WTC11 (cell line): ENCODE measurements around the gene HPCAL1. TPM values are rescaled to one million over a fixed set of nuclear protein-coding genes. Genes with fewer than 3 reads are reported as not detected.

ENCODE experiments used
- ATAC-seq: fragments of 200-7000 bp; cut with Tn5 transposase; 2 replicates; pipeline ENCODE4 v1.10.0; 2021; ENCODE audit warnings: mild to moderate bottlenecking, moderate library complexity
- CTCF ChIA-PET: fragments of 300-600 bp; sonication (Branson Sonifier 250); formaldehyde crosslinking; loops from one replicate; lab custom pipeline; 2021; ENCODE audit warnings: antibody characterized with exemption; lab: Charles Lee
- POLR2A ChIA-PET: fragments of 350-600 bp; sonication (Branson Sonifier 250); formaldehyde crosslinking; loops from one replicate; lab custom pipeline; 2021; ENCODE audit warnings: antibody characterized with exemption; lab: Charles Lee
- DNase-seq: peaks from one replicate; pipeline ENCODE4 v3.0.0; 2021; ENCODE audit warnings: low spot score
- H3K27ac Mint-ChIP-seq: 2 replicates; pipeline ENCODE4 v1.8.0; 2021; ENCODE audit warnings: mixed read lengths
- H3K27me3 Mint-ChIP-seq: 2 replicates; pipeline ENCODE4 v1.8.0; 2021; ENCODE audit warnings: low read depth, mild to moderate bottlenecking, moderate library complexity, mixed read lengths
- H3K36me3 Mint-ChIP-seq: 2 replicates; pipeline ENCODE4 v1.8.0; 2021; ENCODE audit warnings: mixed read lengths
- H3K4me1 Mint-ChIP-seq: 2 replicates; pipeline ENCODE4 v1.8.0; 2022; ENCODE audit warnings: mixed read lengths
- H3K4me3 Mint-ChIP-seq: 2 replicates; pipeline ENCODE4 v1.8.0; 2021; ENCODE audit warnings: mild to moderate bottlenecking, moderate library complexity, mixed read lengths
- H3K9me3 Mint-ChIP-seq: 2 replicates; pipeline ENCODE4 v1.8.0; 2021; ENCODE audit warnings: mixed read lengths
- ATF1 ChIP-seq: sonication (generic); formaldehyde crosslinking; IDR thresholded peaks from 2 replicates; pipeline ENCODE4 v1.8.1; 2023; ENCODE audit warnings: mild to moderate bottlenecking, moderate library complexity, missing genetic modification reagents
- CREM ChIP-seq: sonication (generic); formaldehyde crosslinking; IDR thresholded peaks from 2 replicates; pipeline ENCODE4 v1.8.1; 2022; ENCODE audit warnings: mild to moderate bottlenecking, missing genetic modification reagents, moderate library complexity
- ELF4 ChIP-seq: sonication (generic); formaldehyde crosslinking; IDR thresholded peaks from 2 replicates; pipeline ENCODE4 v1.8.1; 2022; ENCODE audit warnings: low read depth, mild to moderate bottlenecking, moderate library complexity, missing genetic modification reagents
- EMX1 ChIP-seq: fragments of 250-450 bp; sonication (Bioruptor Pico); IDR thresholded peaks from 2 replicates; pipeline ENCODE4 v1.8.0; 2021; ENCODE audit warnings: mild to moderate bottlenecking
- ESRRA ChIP-seq: sonication (generic); formaldehyde crosslinking; IDR thresholded peaks from 2 replicates; pipeline ENCODE4 v1.8.1; 2022; ENCODE audit warnings: mild to moderate bottlenecking, missing genetic modification reagents, borderline replicate concordance
- FOXJ3 ChIP-seq: sonication (generic); formaldehyde crosslinking; IDR thresholded peaks from 2 replicates; pipeline ENCODE4 v1.9.0; 2021; ENCODE audit warnings: missing genetic modification reagents, mild to moderate bottlenecking, borderline replicate concordance
- FOXK1 ChIP-seq: sonication (generic); formaldehyde crosslinking; IDR thresholded peaks from 2 replicates; pipeline ENCODE4 v1.8.0; 2022; ENCODE audit warnings: mild to moderate bottlenecking, moderate library complexity, missing genetic modification reagents
- MXD4 ChIP-seq: fragments of 250-450 bp; sonication (Bioruptor Pico); IDR thresholded peaks from 2 replicates; pipeline ENCODE4 v1.8.0; 2021; ENCODE audit warnings: mild to moderate bottlenecking, moderate library complexity, borderline replicate concordance
- NR1H2 ChIP-seq: sonication (generic); formaldehyde crosslinking; IDR thresholded peaks from 2 replicates; pipeline ENCODE4 v1.9.0; 2021; ENCODE audit warnings: mild to moderate bottlenecking, moderate library complexity, missing genetic modification reagents
- SP1 ChIP-seq: sonication (generic); formaldehyde crosslinking; conservative IDR thresholded peaks from 2 replicates; pipeline ENCODE4 v1.8.1; 2022; ENCODE audit warnings: missing genetic modification reagents
- ZNF219 ChIP-seq: sonication (generic); formaldehyde crosslinking; IDR thresholded peaks from 2 replicates; pipeline ENCODE4 v1.8.0; 2023; ENCODE audit warnings: missing genetic modification reagents, mild to moderate bottlenecking, borderline replicate concordance
- total RNA-seq: library from RNA; stranded (reverse); gene quantifications from 3 replicates; pipeline ENCODE4 v1.2.3, GENCODE V29; 2021
- TF ChIP-seq, protein P1 (sequence below): sonication (generic); formaldehyde crosslinking; IDR thresholded peaks from 2 replicates; pipeline ENCODE4 v1.8.1; 2022; ENCODE audit warnings: low read depth, mild to moderate bottlenecking, moderate library complexity, missing genetic modification reagents, borderline replicate concordance
- TF ChIP-seq, protein P2 (sequence below): sonication (generic); formaldehyde crosslinking; IDR thresholded peaks from 2 replicates; pipeline ENCODE4 v1.8.1; 2023; ENCODE audit warnings: mild to moderate bottlenecking, missing genetic modification reagents
- TF ChIP-seq, protein P3 (sequence below): fragments of 250-450 bp; sonication (Bioruptor Pico); conservative IDR thresholded peaks from 2 replicates; pipeline ENCODE4 v1.9.0; 2021; ENCODE audit warnings: mild to moderate bottlenecking
- TF ChIP-seq, protein P4 (sequence below): sonication (generic); formaldehyde crosslinking; IDR thresholded peaks from 2 replicates; pipeline ENCODE4 v1.8.1; 2023; ENCODE audit warnings: mild to moderate bottlenecking, missing genetic modification reagents, moderate library complexity
- TF ChIP-seq, protein P5 (sequence below): fragments of 250-450 bp; sonication (Bioruptor Pico); IDR thresholded peaks from 2 replicates; pipeline ENCODE4 v1.9.0; 2021; ENCODE audit warnings: mild to moderate bottlenecking, borderline replicate concordance
- TF ChIP-seq, protein P6 (sequence below): fragments of 250-450 bp; sonication (Bioruptor Pico); IDR thresholded peaks from 2 replicates; pipeline ENCODE4 v1.8.0; 2021; ENCODE audit warnings: mild to moderate bottlenecking
- TF ChIP-seq, protein P7 (sequence below): fragments of 250-450 bp; sonication (Bioruptor Pico); IDR thresholded peaks from 2 replicates; pipeline ENCODE4 v1.9.0; 2021; ENCODE audit warnings: mild to moderate bottlenecking

Gene HPCAL1
- total RNA-seq, 1 experiment from 2014 or later = 11.8 TPM

DNA sequence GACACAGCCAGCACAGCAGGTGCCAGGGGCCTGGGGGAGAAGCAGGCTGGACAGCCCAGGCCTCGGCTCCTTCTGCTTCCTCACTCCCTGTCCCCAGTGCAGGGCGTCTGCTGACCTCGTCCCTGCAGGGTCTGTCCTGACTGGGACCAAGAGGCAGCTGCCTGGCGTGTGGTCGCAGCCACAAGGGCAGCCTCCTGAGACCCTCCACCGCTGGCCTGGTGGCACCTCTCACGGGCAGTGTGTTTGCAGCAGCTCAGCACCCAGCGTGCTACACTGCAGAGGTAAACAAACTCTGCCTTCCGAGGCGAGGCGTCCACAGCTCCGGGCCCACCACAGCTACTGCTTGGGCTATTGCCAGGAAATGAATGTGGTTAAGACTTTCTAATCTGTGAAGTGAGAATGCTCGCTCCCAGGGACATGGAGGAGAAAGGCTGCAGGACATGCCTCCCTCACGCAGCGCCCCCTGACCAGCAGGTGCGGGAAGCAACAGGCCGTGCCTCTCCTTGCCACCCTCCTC lies 46.1 kb upstream of the HPCAL1 start (continued):
- TF ChIP-seq CREM (CRISPR knock-in tag) (no peak), ATF1 (no peak)

DNA sequence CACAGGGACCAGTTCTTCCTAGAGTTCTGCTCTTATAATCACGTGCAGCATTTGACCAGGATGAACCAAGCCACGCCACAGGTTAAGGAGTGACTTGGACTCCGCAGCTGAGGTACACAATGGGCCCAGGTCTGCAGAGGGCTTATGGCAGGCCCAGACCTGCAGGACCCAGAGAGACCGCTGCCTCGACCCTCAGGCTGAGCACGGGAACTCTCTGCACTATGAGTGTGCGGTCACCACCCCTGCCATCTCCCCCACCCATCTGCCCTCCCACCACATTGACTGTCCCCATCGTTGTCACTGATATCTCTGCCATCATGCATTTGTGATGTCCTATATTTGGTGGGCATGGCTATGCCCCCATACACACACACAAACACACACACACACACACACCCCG lies 45.7 kb upstream of the HPCAL1 start:
- Mint-ChIP-seq H3K27me3 (no peaks in the 10 kb centered on the region), H3K9me3 (no peaks in the 10 kb centered on the region), H3K4me1 (peaks cover 7% of the 10 kb centered on the region), H3K4me3 (no peak overlapping the region), H3K27ac (peak overlapping the region; percentile 20; the same call in 1 of the 2 replicates), H3K36me3 (no peaks in the 10 kb centered on the region)
- ChIA-PET CTCF (interaction anchor here (0.8 to 1.1 kb wide), 2 partner anchors 11 to 17 kb away, joined by 3 read pairs; no protein-coding TSS in a partner anchor), POLR2A (no interaction called here)
- DNase-seq (peak; percentile 7), ATAC-seq (no peak)
- TF ChIP-seq, protein P1, sequence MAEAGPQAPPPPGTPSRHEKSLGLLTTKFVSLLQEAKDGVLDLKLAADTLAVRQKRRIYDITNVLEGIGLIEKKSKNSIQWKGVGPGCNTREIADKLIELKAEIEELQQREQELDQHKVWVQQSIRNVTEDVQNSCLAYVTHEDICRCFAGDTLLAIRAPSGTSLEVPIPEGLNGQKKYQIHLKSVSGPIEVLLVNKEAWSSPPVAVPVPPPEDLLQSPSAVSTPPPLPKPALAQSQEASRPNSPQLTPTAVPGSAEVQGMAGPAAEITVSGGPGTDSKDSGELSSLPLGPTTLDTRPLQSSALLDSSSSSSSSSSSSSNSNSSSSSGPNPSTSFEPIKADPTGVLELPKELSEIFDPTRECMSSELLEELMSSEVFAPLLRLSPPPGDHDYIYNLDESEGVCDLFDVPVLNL (CRISPR knock-in tag) = no peak
- TF ChIP-seq ELF4 (CRISPR knock-in tag) = no peak
- TF ChIP-seq, protein P2, sequence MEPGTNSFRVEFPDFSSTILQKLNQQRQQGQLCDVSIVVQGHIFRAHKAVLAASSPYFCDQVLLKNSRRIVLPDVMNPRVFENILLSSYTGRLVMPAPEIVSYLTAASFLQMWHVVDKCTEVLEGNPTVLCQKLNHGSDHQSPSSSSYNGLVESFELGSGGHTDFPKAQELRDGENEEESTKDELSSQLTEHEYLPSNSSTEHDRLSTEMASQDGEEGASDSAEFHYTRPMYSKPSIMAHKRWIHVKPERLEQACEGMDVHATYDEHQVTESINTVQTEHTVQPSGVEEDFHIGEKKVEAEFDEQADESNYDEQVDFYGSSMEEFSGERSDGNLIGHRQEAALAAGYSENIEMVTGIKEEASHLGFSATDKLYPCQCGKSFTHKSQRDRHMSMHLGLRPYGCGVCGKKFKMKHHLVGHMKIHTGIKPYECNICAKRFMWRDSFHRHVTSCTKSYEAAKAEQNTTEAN (CRISPR knock-in tag) = no peak
- TF ChIP-seq FOXJ3 (CRISPR knock-in tag) = no peak
- TF ChIP-seq, protein P3, sequence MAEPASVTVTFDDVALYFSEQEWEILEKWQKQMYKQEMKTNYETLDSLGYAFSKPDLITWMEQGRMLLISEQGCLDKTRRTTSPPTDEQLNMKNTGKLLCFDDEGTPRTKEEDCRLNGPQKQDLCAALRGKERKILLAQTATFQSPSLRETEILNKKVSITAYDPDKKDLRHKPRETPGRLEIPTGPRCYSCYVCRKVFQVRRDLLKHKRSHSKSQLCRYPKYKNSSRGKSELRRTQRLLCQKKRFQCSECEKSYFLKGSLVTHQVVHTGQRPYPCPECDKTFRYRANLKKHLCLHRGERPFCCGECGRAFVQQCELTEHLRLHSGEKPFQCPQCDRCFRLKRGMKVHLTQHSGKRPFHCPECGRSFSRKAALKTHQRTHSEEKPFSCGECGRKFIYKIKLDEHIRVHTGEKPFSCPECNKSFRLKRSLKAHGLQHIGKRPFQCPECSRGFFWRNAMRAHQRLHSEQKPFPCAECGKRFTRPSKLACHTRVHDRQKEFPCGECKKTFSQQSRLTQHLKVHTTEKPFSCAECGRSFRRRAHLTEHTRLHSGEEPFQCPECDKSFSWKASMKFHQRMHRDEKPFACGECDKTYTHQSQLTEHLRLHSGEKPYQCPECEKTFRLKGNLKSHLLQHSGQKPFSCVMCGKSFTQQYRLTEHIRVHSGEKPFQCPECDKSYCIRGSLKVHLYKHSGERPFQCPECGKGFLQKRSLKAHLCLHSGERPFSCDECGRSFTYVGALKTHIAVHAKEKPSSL = no peak
- TF ChIP-seq SP1 (CRISPR knock-in tag) = no peak
- TF ChIP-seq, protein P4, sequence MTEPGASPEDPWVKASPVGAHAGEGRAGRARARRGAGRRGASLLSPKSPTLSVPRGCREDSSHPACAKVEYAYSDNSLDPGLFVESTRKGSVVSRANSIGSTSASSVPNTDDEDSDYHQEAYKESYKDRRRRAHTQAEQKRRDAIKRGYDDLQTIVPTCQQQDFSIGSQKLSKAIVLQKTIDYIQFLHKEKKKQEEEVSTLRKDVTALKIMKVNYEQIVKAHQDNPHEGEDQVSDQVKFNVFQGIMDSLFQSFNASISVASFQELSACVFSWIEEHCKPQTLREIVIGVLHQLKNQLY = no peak
- no peak for TF ChIP-seq MXD4 (CRISPR knock-in tag)
- TF ChIP-seq, protein P5, sequence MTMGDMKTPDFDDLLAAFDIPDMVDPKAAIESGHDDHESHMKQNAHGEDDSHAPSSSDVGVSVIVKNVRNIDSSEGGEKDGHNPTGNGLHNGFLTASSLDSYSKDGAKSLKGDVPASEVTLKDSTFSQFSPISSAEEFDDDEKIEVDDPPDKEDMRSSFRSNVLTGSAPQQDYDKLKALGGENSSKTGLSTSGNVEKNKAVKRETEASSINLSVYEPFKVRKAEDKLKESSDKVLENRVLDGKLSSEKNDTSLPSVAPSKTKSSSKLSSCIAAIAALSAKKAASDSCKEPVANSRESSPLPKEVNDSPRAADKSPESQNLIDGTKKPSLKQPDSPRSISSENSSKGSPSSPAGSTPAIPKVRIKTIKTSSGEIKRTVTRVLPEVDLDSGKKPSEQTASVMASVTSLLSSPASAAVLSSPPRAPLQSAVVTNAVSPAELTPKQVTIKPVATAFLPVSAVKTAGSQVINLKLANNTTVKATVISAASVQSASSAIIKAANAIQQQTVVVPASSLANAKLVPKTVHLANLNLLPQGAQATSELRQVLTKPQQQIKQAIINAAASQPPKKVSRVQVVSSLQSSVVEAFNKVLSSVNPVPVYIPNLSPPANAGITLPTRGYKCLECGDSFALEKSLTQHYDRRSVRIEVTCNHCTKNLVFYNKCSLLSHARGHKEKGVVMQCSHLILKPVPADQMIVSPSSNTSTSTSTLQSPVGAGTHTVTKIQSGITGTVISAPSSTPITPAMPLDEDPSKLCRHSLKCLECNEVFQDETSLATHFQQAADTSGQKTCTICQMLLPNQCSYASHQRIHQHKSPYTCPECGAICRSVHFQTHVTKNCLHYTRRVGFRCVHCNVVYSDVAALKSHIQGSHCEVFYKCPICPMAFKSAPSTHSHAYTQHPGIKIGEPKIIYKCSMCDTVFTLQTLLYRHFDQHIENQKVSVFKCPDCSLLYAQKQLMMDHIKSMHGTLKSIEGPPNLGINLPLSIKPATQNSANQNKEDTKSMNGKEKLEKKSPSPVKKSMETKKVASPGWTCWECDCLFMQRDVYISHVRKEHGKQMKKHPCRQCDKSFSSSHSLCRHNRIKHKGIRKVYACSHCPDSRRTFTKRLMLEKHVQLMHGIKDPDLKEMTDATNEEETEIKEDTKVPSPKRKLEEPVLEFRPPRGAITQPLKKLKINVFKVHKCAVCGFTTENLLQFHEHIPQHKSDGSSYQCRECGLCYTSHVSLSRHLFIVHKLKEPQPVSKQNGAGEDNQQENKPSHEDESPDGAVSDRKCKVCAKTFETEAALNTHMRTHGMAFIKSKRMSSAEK = no peak
- TF ChIP-seq EMX1 (CRISPR knock-in tag) = no peak
- TF ChIP-seq NR1H2 (CRISPR knock-in tag) = no peak
- TF ChIP-seq, protein P6, sequence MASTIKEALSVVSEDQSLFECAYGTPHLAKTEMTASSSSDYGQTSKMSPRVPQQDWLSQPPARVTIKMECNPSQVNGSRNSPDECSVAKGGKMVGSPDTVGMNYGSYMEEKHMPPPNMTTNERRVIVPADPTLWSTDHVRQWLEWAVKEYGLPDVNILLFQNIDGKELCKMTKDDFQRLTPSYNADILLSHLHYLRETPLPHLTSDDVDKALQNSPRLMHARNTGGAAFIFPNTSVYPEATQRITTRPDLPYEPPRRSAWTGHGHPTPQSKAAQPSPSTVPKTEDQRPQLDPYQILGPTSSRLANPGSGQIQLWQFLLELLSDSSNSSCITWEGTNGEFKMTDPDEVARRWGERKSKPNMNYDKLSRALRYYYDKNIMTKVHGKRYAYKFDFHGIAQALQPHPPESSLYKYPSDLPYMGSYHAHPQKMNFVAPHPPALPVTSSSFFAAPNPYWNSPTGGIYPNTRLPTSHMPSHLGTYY (CRISPR knock-in tag) = no peak
- TF ChIP-seq ESRRA = no peak
- TF ChIP-seq, protein P7, sequence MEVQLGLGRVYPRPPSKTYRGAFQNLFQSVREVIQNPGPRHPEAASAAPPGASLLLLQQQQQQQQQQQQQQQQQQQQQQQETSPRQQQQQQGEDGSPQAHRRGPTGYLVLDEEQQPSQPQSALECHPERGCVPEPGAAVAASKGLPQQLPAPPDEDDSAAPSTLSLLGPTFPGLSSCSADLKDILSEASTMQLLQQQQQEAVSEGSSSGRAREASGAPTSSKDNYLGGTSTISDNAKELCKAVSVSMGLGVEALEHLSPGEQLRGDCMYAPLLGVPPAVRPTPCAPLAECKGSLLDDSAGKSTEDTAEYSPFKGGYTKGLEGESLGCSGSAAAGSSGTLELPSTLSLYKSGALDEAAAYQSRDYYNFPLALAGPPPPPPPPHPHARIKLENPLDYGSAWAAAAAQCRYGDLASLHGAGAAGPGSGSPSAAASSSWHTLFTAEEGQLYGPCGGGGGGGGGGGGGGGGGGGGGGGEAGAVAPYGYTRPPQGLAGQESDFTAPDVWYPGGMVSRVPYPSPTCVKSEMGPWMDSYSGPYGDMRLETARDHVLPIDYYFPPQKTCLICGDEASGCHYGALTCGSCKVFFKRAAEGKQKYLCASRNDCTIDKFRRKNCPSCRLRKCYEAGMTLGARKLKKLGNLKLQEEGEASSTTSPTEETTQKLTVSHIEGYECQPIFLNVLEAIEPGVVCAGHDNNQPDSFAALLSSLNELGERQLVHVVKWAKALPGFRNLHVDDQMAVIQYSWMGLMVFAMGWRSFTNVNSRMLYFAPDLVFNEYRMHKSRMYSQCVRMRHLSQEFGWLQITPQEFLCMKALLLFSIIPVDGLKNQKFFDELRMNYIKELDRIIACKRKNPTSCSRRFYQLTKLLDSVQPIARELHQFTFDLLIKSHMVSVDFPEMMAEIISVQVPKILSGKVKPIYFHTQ (CRISPR knock-in tag) = no peak
- no peak for TF ChIP-seq FOXK1 (CRISPR knock-in tag)
- TF ChIP-seq ZNF219 (CRISPR knock-in tag) = no peak
